CD1c-positive myeloid dendritic cell (primary cell): Measurements from ENCODE around the gene RFC2.

Experiments used
- DNase-seq: peaks from one replicate; pipeline ENCODE4 v3.0.0-alpha.2; 2016; ENCODE audit errors: extremely low spot score

Gene RFC2

GRCh38 chr7:74190259-74190658 is 63.9 kb downstream of the RFC2 start:
- DNase-seq = no peak

DNA sequence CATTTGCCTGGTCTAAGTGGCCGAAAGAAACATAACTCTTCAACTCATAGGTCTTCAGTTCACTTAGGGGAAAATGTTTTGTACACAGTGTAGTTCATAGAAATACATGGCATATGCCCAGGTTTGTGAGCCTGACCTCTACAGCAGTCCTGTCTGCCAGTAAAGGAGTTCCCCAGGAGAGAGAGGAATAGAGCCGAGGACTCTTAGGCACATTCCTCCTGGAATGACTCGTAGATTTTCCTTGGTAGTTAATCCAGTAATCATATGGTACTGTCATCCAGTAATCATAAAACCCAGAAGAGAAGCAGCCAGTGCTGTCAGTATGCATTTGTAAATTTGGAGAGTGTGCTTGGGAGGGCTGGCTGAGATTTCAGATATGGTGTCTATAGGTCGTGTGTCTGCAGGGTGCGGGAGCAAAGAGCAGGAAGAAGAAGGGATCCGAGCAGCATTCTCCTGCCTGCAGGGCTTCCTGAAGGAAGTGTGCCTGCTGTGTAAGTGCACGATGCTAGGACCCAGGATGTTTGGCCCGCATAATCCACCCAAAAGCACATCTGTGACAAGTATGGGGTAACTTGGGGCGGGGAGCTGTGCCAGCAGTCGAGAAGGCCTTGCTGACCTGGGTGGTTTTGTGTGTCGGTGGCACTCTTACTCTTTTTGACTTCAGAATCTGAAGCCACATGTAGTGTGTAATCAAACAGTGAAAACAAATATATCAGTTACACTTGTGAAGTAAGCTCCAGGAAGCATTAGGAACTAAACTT is 66.1 kb downstream of the RFC2 start:
- no peak for DNase-seq

GRCh38 chr7:74185636-74186035 is 68.6 kb downstream of the RFC2 start:
- no peak for DNase-seq

- DNase-seq = no peak
Measured at GRCh38 chr7:74185016-74185415, 69.2 kb downstream of the RFC2 start.

GRCh38 chr7:74183653-74184450 is 70.3 kb downstream of the RFC2 start:
- DNase-seq = no peak

DNA sequence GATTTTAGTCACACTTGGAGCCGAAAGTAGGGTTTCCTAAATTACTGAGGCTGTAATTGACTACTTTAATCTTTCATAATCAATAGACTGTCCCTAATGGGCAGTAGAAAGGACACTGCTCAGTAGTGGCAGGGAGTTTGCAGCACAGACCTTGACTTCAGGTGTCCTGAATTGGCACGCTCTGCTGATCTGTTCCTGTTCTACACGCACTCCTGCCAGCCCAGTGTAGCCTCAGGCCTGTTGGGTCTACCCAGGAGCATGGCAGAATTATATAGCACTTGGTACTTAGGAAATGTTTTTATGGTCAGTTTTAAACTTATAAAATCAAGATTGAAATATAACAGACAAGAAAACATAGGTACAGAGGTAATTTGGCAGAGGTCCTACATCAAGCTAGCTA is 71.1 kb downstream of the RFC2 start:
- no peak for DNase-seq

DNA sequence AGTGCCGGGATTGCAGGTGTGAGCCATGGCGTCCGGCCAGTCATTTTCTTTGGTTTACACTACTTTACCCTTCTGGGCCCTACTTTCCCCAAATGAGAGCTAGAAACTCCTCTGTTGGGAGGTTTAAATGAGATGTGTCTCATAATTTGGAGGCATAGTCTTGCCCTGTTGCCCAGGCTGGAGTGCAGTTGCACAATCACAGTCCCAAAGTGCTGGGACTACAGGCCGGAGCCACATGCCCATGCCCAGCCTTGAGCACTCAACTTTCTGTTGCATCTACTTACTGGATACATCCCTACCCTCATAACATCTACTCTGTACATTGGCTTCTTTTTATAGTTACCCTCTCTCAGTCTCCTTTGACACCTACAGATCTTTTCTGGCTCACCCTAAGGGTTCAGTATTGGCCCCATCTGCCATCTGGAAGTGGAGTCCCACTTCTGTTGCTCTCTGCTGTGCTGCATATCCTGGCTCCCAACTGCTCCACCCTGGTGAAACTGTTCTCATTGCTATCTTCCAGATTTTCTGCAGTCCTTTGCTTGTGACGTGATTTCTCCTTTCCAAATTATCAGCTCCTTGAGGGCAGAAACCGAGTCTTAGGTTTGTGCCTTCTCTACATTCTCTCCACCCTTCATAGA is 71.6 kb downstream of the RFC2 start:
- DNase-seq = no peak

GRCh38 chr7:74181821-74182220 is 72.4 kb downstream of the RFC2 start:
- no peak for DNase-seq
